GM19035 (cell line): ENCODE measurements around the gene KSR1.

Experiments
- ATAC-seq: cut with Tn5 transposase; IDR thresholded peaks from one replicate; pipeline ENCODE4 v1.9.1; 2021; ENCODE audit not compliant: unreplicated experiment

The KSR1 gene

DNA sequence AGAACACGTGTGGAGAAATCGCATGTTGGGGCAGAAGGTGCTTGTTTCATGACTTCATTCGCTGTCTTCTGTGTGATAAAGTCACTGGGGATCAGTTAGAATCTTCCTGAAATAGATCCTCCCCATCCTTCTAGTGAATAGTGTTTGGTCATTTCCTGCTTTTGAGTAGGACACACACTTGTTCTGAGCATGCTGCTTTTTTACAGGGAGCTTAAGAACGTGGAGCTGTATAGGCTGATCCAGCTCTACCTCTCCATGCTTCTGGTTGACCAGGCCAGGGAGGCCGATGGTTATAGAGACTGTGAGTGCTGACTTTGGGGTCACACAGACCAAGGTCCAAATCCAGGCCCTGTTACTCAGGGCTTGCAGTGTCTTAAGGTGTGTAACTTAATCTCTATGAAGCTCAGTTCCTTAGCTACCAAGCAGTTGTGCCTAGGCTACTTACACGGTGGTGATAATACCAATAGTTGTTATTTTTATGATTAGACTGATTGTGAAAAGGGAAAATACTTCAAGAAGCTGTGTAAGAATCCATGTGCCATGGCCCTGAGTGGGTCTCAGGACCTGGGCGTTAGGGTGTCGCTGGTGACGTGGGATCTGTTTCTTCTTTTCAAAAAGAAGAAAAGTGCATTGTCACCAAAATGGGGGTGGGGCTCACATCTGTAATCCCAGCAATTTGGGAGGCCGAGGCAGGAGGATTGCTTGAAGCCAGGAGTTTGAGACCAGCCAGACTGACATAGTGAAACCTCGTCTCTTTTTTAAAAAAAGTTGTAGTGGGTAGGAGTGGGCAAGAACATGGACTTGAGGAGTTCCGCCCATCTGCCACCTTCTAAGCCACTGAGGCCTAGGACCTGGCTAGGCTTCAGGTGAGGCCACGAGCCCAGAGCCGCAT, 110.7 kb downstream of the KSR1 start:
- ATAC-seq: no peak

GRCh38 chr17:27567563-27567859, 111.3 kb downstream of the KSR1 start:
- no peak for ATAC-seq

DNA sequence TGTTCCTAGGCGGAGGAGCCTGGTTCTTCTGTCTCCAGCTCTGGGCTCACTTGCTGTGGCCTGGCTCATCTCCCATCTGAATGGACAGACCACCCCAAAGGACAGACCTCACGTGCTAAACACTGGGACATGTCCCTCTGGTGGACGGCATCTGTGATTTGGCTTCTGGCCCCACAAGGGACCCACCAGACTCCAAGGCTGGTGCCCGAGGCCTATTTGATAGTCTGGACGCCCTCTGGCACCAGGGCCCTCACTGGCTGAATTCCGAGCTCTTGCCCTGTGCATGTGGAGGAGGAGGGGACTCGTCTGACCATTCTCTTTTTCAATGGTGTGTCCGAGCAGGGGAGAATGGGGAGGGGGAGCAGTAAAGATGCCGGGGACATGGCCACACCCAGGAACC, 112.0 kb downstream of the KSR1 start:
- ATAC-seq: no peak

DNA sequence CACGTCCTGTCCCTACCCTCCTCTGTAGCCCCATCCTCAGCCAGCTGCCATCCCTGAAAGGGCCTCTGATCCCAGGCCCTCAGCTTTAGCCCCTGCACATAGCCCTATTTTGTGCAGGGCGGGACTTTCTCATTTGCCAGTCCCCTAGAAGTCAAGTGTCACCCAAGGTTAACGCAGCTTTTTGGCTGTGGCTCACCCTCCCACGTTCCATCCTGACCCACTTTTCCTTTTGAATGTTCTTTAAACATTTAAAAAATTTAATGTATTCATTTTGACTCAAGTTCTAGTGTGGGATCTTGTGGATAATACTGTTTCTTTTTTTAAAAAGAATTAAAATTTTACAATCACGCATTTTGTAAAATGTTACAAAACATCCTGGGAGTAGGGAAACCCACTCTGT, 112.6 kb downstream of the KSR1 start:
- ATAC-seq: no peak

DNA sequence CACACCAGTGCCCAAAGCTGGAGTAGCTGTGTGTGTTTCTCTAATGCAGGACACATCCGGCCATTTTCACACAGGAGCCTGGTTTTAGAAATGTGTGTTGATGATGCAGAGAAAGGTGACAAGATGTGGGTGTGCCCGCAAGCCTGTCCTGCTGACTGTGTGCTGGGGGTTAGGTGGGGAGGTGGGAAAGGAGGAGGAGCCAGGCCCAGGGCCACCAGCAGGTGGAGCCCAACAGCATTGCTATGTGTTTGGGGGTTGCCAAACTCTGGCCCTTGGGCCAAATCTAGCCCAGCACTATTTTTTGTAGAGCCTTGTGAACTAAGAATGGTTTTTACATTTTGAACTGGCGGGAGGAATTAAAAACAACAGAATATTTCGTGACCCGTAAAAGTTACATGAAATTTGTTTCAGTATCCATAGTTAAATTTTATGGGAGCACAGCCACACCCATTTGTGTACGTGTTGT, 113.0 kb downstream of the KSR1 start:
- ATAC-seq: peak; percentile 61

GRCh38 chr17:27569884-27570577, 113.8 kb downstream of the KSR1 start:
- no peak for ATAC-seq

GRCh38 chr17:27570578-27570914, 114.3 kb downstream of the KSR1 start:
- no peak for ATAC-seq

DNA sequence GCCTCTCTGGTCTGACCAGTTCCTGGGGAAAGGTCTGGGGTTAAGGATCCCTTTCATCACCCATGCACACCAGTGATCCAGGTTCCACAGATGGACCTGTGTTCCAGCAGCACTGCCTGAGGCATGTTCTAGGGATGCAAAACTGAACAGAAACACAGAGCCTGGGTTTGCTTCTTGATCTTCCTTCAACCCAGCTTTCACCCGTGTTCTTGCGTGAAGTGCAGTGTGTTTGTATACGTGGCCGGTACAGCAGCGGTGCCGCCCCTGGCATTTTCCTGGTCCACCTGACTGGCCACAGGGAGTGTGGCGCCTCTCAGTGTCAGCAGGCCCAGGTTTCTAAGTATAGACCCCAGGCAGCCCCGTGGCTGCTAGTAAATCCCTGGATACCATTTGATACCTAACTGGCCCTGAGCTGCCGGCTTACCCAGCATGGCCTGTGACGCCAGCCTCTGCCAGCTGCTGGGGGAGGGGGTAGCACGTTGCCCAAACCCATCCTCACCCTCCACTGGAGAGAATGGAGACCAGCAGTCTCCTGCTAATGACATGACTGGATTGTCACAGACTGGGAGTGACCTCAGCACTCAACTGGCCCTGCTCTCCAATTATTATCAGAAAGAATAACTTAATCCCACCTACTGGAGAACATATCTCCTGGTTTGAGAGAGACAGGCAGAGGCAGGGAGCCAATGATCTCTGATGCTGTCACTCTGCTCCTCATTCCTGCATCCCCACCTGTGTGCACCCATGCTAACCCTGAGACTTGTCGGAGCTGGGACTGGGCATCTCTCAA, 115.5 kb downstream of the KSR1 start:
- ATAC-seq: no peak

DNA sequence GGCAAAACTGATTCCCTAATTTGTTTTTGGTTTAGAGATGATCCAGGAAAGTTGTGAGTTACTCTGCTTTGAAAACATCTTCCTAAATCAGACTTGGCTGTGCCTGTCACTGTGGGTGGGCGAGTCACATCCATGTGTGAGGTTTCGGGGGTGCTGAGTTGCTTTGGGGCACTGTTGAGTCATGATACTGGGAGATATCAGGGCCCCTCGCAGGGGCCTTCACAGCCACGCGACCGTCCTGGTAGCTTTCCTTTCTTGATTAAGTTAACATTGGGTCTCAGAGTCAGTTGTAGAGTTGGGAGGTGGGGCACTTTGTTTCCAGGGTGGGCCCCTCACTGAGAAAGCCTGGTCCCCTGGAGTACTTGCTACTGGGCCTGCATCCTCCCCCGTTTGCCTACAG, 116.4 kb downstream of the KSR1 start:
- ATAC-seq: no peak

GRCh38 chr17:27573548-27573947, 117.3 kb downstream of the KSR1 start:
- ATAC-seq: no peak

DNA sequence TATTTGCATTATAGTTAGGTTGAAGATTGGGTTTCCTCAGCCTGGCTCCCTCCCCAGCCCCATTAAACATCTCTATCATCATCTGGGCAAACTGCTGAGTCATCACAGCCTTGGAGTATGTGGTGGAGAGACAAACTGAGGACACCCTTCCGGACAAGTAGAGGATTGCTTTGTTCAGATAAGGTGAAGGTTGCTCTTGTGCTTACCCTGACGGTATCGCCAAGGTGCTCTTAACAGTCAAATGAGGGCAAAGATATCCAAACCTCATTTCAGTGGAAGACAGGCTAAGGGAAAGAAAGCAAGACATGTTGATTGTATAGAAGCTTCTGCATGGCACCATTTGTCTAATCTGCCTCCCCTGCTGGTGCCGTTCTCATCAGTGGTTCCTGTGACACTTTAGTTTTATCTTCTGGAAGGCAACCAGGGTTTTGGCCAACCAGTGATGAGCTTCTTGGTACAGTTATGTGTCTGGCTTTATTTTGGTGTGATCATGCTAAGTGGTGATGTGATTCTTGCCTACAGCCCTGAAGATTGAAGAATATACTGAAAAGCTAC, 117.8 kb downstream of the KSR1 start:
- no peak for ATAC-seq

GRCh38 chr17:27575096-27575911, 119.1 kb downstream of the KSR1 start:
- no peak for ATAC-seq

DNA sequence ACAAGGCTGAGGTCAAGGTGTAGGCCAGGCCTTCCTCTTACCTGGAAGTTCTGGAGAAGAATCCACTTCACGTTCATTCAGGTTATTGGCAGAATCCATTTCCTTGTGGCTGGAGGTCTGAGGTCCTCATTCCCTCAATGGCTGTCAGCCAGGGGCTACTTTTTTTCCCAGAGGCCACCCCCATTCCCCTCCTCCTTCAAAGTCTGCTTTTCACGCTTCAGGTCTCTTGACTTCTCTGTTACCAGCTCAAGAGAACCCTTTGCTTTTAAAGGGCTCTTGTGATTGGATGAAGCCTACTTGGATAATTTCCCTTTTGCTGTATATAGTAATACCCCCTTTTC, 119.6 kb downstream of the KSR1 start:
- no peak for ATAC-seq

- ATAC-seq: no peak
Observed at GRCh38 chr17:27576477-27577083, 120.3 kb downstream of the KSR1 start.

DNA sequence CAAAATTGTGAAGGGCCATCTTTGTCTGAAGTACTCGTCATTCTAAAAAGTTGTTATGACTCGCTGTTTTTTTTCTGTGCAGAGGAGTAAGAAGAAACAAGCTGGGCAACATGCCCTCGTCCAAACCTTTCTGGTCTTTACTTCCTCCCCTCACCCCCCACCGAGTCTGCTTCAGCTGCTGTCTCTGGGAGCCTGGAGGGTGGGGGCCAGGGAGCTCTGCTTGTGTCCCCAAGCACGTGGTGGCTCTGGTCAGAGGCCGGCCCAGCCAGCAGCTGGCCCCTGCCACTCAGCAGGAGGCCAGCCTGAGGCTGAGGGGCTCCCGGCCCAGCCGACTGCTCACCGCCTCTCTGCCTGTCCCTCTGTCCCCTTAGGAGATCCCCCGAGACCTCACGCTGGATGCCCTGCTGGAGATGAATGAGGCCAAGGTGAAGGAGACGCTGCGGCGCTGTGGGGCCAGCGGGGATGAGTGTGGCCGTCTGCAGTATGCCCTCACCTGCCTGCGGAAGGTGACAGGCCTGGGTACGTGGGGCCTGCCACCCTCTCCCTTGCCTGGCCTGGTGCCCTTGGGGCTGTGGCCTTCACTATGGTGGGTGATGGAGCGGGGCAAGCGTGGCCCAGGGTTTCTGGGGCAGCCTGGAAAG, 121.0 kb downstream of the KSR1 start:
- ATAC-seq: no peak

GRCh38 chr17:27577884-27578717, 121.9 kb downstream of the KSR1 start:
- ATAC-seq: peak; percentile 15

GRCh38 chr17:27578718-27579085, 122.5 kb downstream of the KSR1 start:
- peak; percentile 85 for ATAC-seq

DNA sequence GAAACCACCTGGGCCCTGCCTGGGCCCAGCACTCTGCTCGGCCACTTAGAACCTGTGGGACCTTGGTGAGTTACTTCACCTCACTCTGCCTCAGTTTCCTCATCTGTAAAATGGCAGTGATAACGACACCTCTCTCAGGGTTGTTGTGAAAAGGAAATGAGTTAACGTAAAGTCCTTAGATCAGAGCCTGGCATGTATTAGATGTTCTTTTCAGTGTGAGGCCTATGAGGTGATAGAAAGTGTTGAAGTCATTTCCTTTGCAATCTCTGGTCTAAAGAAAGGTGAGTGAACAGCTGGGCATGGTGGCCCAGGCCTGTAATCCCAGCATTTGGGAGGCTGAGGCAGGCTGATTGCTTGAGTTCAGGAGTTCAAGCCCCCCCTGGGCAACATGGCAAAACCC, 123.1 kb downstream of the KSR1 start:
- ATAC-seq: peak; percentile 21

GRCh38 chr17:27579897-27580321, 123.7 kb downstream of the KSR1 start:
- ATAC-seq: no peak
